Measurements from ENCODE around the gene ZFP3.

The ZFP3 gene

DNA sequence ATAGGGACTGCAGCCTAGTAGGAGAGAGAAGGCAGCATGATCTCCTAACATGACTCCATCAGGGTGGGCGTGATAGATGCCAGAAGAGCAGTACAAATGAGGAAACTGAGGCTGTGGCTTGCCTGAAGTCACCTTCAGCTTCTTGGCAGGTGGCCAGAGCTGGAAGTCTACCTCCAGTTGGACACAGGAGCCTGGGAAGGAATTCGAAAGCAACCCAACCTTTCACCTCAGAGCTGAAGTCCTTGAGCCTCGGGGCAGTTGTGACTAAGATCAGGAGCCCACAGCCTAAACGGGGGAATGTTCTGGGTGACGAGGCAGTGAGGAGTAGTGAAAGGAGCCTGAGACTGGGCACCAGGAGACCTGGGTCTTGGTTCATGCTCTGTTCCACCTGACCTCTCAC is 33.6 kb upstream of the ZFP3 start:
- TF ChIP-seq, protein P1, sequence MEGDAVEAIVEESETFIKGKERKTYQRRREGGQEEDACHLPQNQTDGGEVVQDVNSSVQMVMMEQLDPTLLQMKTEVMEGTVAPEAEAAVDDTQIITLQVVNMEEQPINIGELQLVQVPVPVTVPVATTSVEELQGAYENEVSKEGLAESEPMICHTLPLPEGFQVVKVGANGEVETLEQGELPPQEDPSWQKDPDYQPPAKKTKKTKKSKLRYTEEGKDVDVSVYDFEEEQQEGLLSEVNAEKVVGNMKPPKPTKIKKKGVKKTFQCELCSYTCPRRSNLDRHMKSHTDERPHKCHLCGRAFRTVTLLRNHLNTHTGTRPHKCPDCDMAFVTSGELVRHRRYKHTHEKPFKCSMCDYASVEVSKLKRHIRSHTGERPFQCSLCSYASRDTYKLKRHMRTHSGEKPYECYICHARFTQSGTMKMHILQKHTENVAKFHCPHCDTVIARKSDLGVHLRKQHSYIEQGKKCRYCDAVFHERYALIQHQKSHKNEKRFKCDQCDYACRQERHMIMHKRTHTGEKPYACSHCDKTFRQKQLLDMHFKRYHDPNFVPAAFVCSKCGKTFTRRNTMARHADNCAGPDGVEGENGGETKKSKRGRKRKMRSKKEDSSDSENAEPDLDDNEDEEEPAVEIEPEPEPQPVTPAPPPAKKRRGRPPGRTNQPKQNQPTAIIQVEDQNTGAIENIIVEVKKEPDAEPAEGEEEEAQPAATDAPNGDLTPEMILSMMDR (IDR thresholded peaks at IDR 0.05), result no peak
- no peaks in the 10 kb centered on the region for H3K9me3 ChIP-seq
- no peaks in the 10 kb centered on the region for H3K4me1 ChIP-seq (ENCODE audit: control insufficient read depth in 1 of 2, insufficient read depth in 1 of 2, low read depth in 1 of 2, low read length in 1 of 2)
- no peak overlapping the region for H3K27ac ChIP-seq
- H3K27me3 ChIP-seq, result peaks cover 8% of the 10 kb centered on the region
- H3K36me3 ChIP-seq, result no peaks in the 10 kb centered on the region
- H3K4me3 ChIP-seq (ENCODE audit: low read depth in 1 of 2, low read length in 1 of 2), result no peak overlapping the region

DNA sequence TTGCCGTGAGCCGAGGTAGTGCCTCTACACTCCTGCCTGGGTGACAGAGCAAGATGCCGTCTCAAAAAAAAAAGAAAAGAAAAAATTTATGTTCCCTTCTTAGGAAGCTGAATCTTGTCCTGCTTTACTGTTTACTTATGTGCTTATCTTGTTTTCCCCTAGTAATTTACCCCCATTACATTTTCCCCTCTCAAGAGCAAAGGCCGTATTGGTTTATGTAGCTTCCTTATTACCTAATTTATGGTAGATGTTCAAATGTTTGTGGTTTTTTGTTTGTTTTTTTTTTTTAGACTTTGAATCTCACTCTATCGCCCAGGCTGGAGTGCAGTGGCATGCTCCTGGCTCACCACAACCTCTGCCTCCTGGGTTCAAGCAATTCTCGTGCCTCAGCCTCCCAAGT is 32.8 kb upstream of the ZFP3 start:
- TF ChIP-seq, protein P1 (IDR thresholded peaks at IDR 0.05), result no peak
- Histone ChIP-seq H3K9me3 (no peaks in the 10 kb centered on the region), H3K4me1 (ENCODE audit: control insufficient read depth in 1 of 2, insufficient read depth in 1 of 2, low read depth in 1 of 2, low read length in 1 of 2) (no peaks in the 10 kb centered on the region), H3K36me3 (no peaks in the 10 kb centered on the region), H3K27ac (no peak overlapping the region), H3K4me3 (ENCODE audit: low read depth in 1 of 2, low read length in 1 of 2) (no peak overlapping the region), H3K27me3 (no peaks in the 10 kb centered on the region)

DNA sequence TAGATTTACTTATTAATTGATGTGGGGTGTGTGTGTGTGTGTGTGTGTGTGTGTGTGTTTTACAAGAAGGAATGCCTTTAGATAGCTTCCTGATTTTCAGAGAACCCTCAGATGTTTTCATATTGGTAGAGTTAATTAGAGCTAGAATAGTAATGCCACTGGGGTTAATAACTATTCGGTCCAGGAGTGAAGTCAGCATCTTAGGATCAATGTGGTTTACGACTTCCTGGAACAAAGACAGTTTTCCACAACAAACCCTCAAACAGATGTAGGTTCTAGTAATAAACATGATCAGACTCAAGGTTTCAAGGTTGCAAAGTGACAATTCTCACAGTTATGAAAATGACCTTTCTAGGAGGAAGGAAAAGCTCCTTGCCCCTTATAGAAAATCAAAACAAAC is 30.8 kb upstream of the ZFP3 start:
- no peaks in the 10 kb centered on the region for H3K4me1 ChIP-seq (ENCODE audit: control insufficient read depth in 1 of 2, insufficient read depth in 1 of 2, low read depth in 1 of 2, low read length in 1 of 2)
- no peak overlapping the region for H3K4me3 ChIP-seq (ENCODE audit: low read depth in 1 of 2, low read length in 1 of 2)
- H3K27me3 ChIP-seq, result peaks cover under 1% of the 10 kb centered on the region
- TF ChIP-seq, protein P1 (IDR thresholded peaks at IDR 0.05), result no peak
- no peak overlapping the region for H3K27ac ChIP-seq
- H3K9me3 ChIP-seq, result no peaks in the 10 kb centered on the region
- no peaks in the 10 kb centered on the region for H3K36me3 ChIP-seq

DNA sequence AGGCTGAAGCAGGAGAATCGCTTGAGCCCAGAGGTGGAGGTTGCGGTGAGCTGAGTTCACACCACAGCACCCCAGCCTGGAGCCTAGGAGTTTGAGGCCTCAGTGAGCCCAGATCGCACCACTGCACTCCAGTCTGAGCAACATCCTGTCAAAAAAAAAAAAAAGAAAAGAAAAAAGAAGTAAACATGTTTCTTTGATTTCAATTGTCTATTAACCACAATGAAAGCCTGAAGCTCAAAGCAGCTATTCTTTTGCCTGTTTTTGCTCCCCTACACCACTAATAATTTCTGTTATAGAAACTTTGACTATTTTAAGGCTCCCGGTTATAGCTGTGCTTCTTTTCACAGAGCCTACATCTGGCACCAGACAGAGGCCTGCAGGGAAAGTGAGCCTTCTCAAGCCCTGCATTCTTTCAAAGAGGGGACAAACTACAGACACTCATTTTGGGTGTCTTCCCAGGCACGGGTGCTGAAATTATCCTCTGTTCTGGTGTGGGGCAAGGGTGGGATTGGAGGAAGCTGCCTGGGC is 28.9 kb upstream of the ZFP3 start:
- no peaks in the 10 kb centered on the region for H3K4me1 ChIP-seq (ENCODE audit: control insufficient read depth in 1 of 2, insufficient read depth in 1 of 2, low read depth in 1 of 2, low read length in 1 of 2)
- H3K27me3 ChIP-seq, result peaks cover 8% of the 10 kb centered on the region
- H3K9me3 ChIP-seq, result no peaks in the 10 kb centered on the region
- H3K27ac ChIP-seq, result no peak overlapping the region
- TF ChIP-seq, protein P1 (IDR thresholded peaks at IDR 0.05), result no peak
- no peak overlapping the region for H3K4me3 ChIP-seq (ENCODE audit: low read depth in 1 of 2, low read length in 1 of 2)
- no peaks in the 10 kb centered on the region for H3K36me3 ChIP-seq

DNA sequence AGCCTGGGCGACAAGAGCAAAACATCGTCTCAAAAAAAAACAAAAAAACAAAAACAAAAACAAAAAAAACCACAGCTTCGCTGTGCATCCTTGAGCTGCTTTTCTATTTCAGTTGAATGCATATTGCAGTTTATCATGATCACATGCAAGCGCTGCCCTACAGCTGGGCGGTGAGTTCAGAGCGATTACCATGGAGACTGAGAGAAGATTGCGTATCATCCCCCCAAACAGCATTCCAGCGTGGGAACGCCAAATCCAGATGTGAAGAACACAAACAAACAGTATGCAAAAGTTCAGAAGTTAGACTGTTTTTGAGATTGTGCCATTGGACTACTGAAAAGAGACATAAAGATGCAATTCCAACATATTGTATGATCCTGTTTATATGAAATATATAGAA is 28.0 kb upstream of the ZFP3 start:
- Histone ChIP-seq H3K36me3 (no peaks in the 10 kb centered on the region), H3K9me3 (no peaks in the 10 kb centered on the region), H3K27ac (no peak overlapping the region), H3K27me3 (peaks cover 8% of the 10 kb centered on the region), H3K4me3 (ENCODE audit: low read depth in 1 of 2, low read length in 1 of 2) (no peak overlapping the region), H3K4me1 (ENCODE audit: control insufficient read depth in 1 of 2, insufficient read depth in 1 of 2, low read depth in 1 of 2, low read length in 1 of 2) (no peaks in the 10 kb centered on the region)
- TF ChIP-seq, protein P1 (IDR thresholded peaks at IDR 0.05), result no peak

DNA sequence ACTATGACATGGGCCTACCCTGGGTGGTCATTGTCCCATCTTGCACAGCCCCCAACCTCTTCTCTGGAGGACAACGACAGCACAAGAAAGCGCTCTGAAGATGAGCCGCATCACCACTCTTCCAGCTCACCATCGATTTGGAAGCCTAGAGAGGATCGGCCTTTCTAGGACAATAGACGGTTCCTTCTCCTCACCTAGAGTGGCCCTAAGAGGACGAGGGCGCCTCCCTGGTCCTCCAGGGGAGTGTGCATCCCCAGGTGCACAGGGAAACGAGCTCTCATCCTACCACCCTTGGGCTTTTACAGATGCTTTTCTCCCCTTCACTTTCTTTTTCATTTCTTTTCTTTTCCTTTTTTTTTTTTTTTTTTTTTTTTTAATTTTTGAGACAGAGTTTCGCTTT is 22.7 kb upstream of the ZFP3 start:
- H3K27me3 ChIP-seq, result peaks cover 12% of the 10 kb centered on the region
- no peaks in the 10 kb centered on the region for H3K9me3 ChIP-seq
- no peaks in the 10 kb centered on the region for H3K4me1 ChIP-seq (ENCODE audit: control insufficient read depth in 1 of 2, insufficient read depth in 1 of 2, low read depth in 1 of 2, low read length in 1 of 2)
- H3K36me3 ChIP-seq, result no peaks in the 10 kb centered on the region
- no peak overlapping the region for H3K27ac ChIP-seq
- TF ChIP-seq, protein P1 (IDR thresholded peaks at IDR 0.05), result no peak
- no peak overlapping the region for H3K4me3 ChIP-seq (ENCODE audit: low read depth in 1 of 2, low read length in 1 of 2)
